Superior temporal gyrus (tissue), 1 donor: ENCODE results near the gene CALCOCO1.
"Not testable (repeated sequence)": the region's sequence is repeated elsewhere in the genome, so short reads cannot be mapped to it uniquely, and the experiment has no call there.

Experiments
- DNase-seq: peaks from one replicate; pipeline ENCODE4 v3.0.0-alpha.2; 2016; ENCODE audit errors: extremely low spot score

Gene CALCOCO1, protein sequence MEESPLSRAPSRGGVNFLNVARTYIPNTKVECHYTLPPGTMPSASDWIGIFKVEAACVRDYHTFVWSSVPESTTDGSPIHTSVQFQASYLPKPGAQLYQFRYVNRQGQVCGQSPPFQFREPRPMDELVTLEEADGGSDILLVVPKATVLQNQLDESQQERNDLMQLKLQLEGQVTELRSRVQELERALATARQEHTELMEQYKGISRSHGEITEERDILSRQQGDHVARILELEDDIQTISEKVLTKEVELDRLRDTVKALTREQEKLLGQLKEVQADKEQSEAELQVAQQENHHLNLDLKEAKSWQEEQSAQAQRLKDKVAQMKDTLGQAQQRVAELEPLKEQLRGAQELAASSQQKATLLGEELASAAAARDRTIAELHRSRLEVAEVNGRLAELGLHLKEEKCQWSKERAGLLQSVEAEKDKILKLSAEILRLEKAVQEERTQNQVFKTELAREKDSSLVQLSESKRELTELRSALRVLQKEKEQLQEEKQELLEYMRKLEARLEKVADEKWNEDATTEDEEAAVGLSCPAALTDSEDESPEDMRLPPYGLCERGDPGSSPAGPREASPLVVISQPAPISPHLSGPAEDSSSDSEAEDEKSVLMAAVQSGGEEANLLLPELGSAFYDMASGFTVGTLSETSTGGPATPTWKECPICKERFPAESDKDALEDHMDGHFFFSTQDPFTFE

GRCh38 chr12:53727310-53728041, at the start of gene CALCOCO1:
Gene CALCOCO1 (minus strand): TSS chr12:53727452. CDS start chr12:53725242, 2,210 bp downstream.
- peak; percentile 99 for DNase-seq

- no peak for DNase-seq
These were observed 49.6 kb upstream of the CALCOCO1 start for GRCh38 chr12:53776872-53777271.

DNA sequence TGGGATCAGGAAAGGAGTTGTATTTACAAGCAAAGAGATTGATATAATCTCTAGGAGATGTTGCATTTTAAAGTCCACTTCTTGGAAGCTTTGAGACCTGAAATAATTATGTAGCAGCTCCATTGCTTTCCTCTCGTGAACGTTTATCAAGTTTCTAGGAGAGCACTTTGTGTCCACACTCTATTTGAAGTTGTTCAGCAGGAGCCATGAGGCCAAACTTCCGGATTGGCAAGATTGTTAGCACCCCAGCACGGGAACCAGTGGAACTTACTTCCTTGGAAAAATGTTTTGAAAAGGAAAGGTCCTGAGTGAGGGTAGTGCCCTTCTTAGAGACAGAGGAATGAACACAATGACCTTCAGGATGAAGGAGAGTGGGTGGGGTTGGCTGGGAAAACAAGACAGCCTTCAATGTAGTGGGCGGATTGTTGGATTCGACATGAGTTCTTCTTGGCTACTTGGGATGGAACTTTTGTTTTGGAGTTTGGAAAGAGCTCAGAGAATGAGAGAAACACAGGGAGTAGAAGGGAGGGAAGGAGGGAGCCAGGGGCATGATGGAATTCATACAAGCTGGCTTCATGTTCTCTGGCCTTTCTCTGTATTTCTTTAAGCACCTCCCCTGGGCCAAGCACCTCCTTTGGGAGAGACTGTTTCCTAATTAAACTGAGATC, 48.4 kb upstream of the CALCOCO1 start:
- no peak for DNase-seq

DNA sequence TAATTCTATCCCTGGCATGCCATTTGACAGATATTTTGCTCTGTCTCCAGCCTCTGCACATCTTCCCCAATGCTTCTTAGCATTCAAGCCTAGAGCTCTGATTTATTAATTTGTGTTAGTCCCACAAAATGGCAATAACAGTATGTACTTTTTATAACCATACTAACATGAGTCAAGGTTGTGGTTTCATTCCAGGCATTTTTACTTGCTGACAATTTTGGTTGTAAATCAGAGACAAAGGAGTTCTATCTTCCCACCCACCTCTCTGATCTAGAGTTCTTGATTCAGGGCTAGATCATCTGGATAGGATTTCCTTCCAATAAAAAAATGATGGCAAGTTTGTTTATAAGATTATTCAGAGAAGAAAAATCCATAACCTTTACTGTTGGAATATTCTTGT, 43.0 kb upstream of the CALCOCO1 start:
- no peak for DNase-seq

DNA sequence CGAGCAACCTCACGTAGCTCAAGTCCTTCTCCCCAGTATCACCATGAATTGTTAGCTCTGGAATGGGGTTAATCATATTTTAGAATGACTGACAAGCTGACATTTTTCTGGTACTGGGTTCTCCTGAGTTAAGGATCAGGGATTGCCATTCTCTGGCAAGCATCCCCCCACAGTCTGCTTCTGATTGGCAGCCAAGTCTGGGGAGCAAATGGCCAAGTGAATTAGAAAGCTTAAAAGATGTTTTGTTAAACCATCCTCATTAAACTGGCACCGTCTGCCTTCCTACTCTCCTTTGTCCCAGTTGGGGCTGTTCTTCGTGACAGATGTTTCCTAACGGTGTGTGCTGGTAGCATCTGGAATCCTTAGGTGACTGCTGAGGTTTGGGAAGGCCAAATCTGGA, 41.7 kb upstream of the CALCOCO1 start:
- no peak for DNase-seq

GRCh38 chr12:53766881-53767280, 39.6 kb upstream of the CALCOCO1 start:
- no peak for DNase-seq

DNA sequence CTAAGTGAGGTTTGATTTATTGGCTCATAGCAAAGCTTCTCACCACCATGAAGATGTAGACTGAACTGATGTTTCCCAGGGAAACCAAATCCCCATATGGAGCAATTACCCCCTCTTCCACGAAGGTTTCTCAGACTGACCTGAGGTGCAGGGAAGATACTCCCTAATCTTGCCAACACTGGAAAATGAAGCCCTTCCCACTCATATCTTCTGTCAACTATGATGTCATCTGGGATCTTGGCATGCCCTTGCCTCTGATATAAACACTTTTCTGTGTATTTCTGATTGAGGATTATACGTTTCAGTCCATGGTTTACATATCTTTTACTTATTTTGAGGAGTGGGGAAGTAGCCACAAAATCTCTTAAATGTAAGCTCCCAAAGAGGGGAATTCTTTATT, 38.6 kb upstream of the CALCOCO1 start:
- no peak for DNase-seq

DNA sequence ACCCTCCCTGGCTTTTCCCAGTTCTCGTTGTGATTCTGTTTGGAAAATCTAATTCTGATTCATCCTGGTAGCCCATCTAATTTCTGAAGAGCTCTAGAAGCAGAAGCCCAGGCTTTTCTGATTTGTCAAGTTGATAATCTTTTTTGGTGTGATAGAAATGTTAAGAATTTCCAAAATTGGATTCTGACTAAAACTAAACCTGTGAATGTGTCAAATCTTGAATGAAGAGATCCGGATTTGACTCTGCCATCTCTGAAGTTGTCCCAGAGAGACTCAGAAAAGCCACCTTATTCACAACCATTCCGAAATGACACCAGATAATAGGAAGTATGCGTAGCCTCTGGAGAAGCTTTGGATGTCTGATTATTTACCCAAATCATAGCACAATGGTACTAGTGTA, 37.4 kb upstream of the CALCOCO1 start:
- DNase-seq = no peak

- not testable (repeated sequence) for DNase-seq
These were observed 35.5 kb upstream of the CALCOCO1 start for GRCh38 chr12:53762793-53763192.

DNA sequence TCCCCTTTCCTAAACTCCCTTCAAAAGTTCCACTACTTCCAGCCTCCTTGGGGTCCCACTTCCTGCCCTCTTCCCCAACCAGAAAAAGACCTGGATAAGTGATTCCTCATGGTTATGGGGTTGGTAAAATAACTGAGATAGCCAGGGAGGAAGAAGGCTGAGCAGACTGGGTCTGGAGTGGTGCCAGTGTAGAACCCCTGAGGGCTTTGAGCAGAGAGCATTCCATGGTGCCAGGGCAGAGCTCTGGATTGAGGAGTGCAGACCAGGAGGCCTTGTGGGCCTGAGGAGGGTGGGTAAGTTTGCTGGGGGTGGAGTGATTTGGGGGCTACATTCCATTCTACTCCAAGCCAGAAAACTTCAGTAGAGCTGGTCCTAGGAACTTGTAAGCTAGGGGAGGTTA, 34.1 kb upstream of the CALCOCO1 start:
- DNase-seq = no peak

DNA sequence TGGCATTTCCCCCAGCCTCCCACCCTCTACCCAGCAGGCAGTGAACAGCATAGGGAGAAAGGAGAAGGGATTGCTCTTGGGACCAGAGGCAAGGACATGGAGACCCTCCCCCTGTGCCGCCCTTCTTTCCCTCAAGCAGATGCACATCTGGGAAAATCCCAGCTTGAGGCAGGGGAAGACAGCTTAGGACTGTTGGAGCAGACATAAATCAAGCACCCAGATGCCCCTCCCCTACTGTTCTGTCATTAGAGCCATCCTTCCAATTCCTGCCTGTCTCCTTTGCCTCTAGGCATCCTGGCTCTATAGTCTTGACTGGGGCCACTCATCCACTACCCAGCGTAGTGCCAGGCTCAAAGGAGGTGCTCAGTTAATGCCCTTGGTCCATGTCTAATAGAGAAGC, 32.0 kb upstream of the CALCOCO1 start:
- DNase-seq = no peak

GRCh38 chr12:53758730-53759103, 31.5 kb upstream of the CALCOCO1 start:
- DNase-seq = no peak

DNA sequence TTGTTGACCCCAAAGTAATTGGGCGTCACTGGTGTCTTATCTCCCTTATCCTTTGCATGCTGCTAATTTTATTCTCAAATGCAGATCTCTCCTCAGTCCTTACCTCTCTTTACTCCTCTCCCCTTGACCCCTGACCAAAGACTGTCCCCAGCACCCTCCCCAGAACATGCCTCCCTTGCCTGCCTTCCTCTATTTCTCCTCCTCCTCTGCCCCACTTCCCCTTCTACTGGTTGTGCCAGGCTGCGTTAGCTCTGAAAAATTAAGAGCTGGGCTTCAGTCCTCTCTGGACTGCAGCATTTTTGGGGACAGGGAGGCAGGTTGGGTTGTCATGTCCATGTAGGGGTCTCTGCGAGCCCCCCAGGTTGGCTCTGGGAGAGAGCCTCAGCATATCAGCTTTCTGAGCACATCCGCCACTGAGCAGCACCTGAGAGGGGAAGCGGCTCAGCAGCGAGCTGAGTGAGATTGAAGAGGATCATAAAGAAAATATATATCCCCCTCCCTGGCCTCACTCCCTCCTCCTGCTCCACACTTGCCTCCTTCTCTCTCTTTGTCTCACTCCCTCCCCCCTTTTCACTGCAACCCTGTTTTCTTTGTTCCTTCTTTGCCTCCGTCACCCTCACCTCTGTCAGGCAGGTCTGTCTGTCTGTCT, 31.0 kb upstream of the CALCOCO1 start:
- no peak for DNase-seq

GRCh38 chr12:53757101-53757770, 30.0 kb upstream of the CALCOCO1 start:
- peak; percentile 84 for DNase-seq

DNA sequence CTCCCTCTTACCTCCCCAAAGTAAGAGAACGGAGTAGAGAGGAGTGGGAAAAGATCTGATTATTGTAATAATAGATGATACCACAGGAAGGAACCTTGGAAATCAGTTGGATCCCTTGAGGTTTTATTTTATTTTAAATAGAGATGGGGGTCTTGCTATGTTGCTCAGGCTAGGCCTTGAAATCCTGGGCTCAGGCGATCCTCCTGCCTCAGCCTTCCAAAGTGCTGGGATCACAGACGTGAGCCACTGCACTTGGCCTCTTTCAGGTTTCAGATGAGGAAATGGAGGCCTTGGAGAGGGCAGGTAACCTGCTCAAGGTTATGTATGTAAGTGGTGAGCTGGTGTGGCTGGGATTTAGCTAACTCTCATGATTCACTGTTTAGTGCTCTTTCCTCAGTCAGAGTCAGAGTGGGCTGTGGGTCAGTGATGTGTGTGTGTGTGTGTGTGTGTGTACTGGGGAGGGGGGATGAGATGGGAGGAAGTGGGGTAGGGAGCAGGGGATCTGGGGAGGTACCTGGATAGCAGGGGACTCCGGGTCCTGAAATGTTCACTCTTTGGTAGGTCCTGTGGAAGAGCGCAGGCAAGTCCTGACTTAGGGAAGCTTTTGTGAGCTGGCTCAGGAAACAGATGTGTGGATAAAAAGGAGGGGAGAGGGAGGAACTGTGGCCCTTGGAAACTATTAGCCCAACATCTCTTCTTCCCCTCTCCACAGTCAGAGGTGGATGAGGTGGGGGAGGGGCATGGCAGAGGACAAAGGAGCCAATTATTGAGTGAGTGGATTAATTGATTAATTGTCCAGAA, 29.2 kb upstream of the CALCOCO1 start:
- no peak for DNase-seq

DNA sequence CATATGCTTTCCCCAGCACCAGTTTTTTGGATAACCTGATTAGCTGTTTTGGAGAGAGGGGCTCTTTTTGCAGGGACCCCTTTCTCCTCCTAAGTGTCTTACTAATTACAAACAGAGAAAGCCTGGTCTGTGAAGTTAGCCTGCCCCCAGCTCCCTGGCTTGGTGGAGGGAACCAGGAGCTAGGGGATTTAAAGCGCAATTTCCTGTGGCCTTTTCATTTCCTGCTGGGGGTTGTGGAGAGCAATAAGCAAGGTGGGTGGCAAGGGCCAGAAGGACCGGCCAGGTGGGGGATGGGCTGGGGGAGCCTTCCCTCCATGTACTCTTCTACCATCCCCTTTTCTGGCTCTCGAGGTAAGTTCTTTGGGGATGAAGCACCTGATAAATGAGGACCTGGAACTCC, 28.6 kb upstream of the CALCOCO1 start:
- DNase-seq = no peak

DNA sequence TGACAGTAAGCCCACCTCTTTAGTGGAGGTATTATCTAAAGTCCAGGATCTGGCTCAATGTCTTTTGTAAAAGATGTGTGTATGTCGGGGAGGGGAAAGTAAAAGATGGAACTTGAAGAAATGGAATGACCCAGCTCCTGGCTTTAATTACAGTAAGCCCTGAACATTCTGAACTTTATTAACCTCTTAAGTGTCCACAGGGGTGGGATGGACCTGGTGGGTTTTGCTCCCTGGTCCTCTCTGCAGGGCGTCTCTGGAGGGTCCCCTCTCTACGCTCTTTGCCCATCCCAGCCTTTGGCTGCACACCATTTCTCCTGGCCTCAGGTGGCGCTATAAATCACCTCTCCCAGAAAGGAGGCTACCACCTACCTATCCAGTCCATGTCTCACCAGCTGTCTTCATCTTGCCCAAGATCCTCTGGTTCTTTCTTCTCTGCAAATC, 28.2 kb upstream of the CALCOCO1 start:
- no peak for DNase-seq

- DNase-seq = no peak
These were observed 27.5 kb upstream of the CALCOCO1 start for GRCh38 chr12:53754633-53755264.

GRCh38 chr12:53754188-53754585, 26.9 kb upstream of the CALCOCO1 start:
- DNase-seq = no peak

GRCh38 chr12:53752621-53753020, 25.4 kb upstream of the CALCOCO1 start:
- no peak for DNase-seq
